ENCODE measurements around the gene ARF6. TPM values are rescaled to one million over a fixed set of nuclear protein-coding genes. Genes with fewer than 3 reads are reported as not detected.

ARF6 gene
- total RNA-seq, 4 donors from 2014 or later = 41.5 to 66.4 (median 51.7) TPM

DNA sequence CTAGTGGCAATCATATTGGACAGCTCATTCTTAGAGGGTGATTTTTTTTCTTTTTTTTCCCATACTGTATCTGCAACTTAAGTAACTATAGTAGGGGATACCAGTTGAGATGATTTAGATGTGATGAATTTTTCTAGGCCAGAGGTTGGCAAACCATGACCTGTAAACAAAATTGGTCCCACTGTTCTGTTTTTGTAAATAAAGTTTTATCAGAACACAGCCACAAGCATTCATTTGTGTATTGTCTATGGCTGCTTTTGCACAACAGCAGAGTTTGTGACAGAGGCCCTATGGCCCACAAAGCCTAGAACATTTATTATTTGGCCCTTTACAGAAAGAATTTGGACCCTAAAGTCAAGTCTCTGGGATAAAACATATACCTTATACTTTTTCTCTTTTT, 11.4 kb downstream of the ARF6 start:
- Histone ChIP-seq H3K4me3 (no peak overlapping the region), H3K27ac (replicated peaks in 1 of 4) (no peak overlapping the region), H3K27me3 (no peaks in the 10 kb centered on the region), H3K4me1 (peaks cover 0 to 12% (median 1%) of the 10 kb centered on the region in 4 donors), H3K9me3 (no peaks in the 10 kb centered on the region), H3K36me3 (no peaks in the 10 kb centered on the region)
- TF ChIP-seq, protein P1, sequence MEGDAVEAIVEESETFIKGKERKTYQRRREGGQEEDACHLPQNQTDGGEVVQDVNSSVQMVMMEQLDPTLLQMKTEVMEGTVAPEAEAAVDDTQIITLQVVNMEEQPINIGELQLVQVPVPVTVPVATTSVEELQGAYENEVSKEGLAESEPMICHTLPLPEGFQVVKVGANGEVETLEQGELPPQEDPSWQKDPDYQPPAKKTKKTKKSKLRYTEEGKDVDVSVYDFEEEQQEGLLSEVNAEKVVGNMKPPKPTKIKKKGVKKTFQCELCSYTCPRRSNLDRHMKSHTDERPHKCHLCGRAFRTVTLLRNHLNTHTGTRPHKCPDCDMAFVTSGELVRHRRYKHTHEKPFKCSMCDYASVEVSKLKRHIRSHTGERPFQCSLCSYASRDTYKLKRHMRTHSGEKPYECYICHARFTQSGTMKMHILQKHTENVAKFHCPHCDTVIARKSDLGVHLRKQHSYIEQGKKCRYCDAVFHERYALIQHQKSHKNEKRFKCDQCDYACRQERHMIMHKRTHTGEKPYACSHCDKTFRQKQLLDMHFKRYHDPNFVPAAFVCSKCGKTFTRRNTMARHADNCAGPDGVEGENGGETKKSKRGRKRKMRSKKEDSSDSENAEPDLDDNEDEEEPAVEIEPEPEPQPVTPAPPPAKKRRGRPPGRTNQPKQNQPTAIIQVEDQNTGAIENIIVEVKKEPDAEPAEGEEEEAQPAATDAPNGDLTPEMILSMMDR (IDR thresholded peaks at IDR 0.05) = no peak
- TF ChIP-seq POLR2A (IDR thresholded peaks at IDR 0.05; ENCODE audit: low read depth) = no peak
- no peak for TF ChIP-seq EP300 (IDR thresholded peaks at IDR 0.05)
- no peak for TF ChIP-seq POLR2AphosphoS5 (IDR thresholded peaks at IDR 0.05)
- DNase-seq (ENCODE audit: extremely low spot score) = no peak
- intact Hi-C loops (cut with DNase I) = no loop called here

DNA sequence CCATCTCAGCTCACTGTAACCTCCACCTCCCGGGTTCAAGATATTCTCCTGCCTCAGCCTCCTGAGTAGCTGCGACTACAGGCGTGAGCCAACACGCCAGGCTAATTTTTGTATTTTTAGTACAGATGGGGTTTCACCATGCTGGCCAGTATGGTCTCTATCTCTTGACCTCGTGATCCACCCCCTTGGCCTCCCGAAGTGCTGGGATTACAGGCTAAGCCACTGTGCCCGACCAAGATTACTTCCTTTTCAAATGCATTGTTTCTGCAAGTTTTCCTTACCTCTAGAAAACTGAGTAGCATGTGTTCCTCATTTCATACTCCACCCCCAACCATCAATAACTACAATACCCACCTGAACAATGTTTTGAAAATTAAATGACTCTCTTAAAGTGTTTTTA, 13.1 kb downstream of the ARF6 start:
- Histone ChIP-seq H3K27me3 (no peaks in the 10 kb centered on the region), H3K36me3 (no peaks in the 10 kb centered on the region), H3K9me3 (no peaks in the 10 kb centered on the region), H3K4me3 (no peak overlapping the region), H3K4me1 (peaks cover 0 to 12% (median 0%) of the 10 kb centered on the region in 4 donors), H3K27ac (replicated peaks in 1 of 4) (no peak overlapping the region)
- intact Hi-C loops (cut with DNase I) = no loop called here
- TF ChIP-seq POLR2AphosphoS5 (IDR thresholded peaks at IDR 0.05) (no peak), POLR2A (IDR thresholded peaks at IDR 0.05; ENCODE audit: low read depth) (no peak), EP300 (IDR thresholded peaks at IDR 0.05) (no peak)
- TF ChIP-seq, protein P1 (IDR thresholded peaks at IDR 0.05) = no peak
- 75% methylated on average over 7 of the region's 7 CpGs for WGBS
- no peak for DNase-seq (ENCODE audit: extremely low spot score)

DNA sequence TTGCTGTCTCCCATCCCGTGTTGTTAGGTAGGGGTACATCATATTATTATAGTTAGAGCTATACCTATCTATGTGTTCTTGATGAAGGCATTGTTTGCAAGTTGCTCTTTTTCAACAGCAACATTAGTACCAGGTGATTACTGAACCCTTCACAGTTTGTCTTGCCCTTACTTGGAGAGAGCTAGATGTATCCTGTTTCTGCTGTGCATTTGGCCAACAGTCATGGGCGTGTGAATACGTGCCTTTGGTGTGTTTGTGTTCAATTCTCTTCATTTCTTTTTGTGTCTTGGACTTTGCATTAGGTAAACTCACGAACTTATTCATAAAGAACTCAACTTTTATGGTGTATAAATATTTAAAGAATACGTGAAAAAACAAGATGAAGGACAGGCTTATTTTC, 14.3 kb downstream of the ARF6 start:
- H3K4me3 ChIP-seq = no peak overlapping the region
- no peaks in the 10 kb centered on the region for H3K27me3 ChIP-seq
- peaks cover 0 to 12% (median 3%) of the 10 kb centered on the region in 4 donors for H3K4me1 ChIP-seq
- 76% methylated on average over 5 of the region's 5 CpGs for WGBS
- no peak overlapping the region for H3K27ac ChIP-seq (replicated peaks in 1 of 4)
- DNase-seq (ENCODE audit: extremely low spot score) = no peak
- no peak for TF ChIP-seq POLR2A (IDR thresholded peaks at IDR 0.05; ENCODE audit: low read depth)
- TF ChIP-seq EP300 (IDR thresholded peaks at IDR 0.05) = no peak
- TF ChIP-seq, protein P1 (IDR thresholded peaks at IDR 0.05) = no peak
- no peak for TF ChIP-seq POLR2AphosphoS5 (IDR thresholded peaks at IDR 0.05)
- H3K36me3 ChIP-seq = no peaks in the 10 kb centered on the region
- H3K9me3 ChIP-seq = no peaks in the 10 kb centered on the region
- intact Hi-C loops (cut with DNase I) = no loop called here

DNA sequence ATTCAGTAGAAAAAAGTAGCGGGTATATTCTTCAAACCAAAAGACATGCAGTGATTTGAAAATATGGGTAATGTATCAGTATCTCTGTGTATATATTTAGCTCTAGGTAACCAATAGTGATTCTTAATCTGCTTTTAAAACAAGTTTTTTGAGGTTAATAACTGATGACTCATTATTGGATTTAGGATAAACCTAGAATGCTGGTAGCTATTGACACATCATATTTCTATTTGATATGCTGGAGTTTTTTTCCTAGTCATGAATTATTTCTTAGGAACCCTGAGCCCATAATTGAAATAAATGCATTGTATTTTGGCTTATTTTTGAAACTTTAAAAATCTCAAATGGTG, 15.5 kb downstream of the ARF6 start:
- H3K27me3 ChIP-seq = no peaks in the 10 kb centered on the region
- H3K27ac ChIP-seq (replicated peaks in 1 of 4) = peak overlapping the region in 3 of 4 donors; percentile 26 to 58 (median 45)
- H3K4me3 ChIP-seq = no peak overlapping the region
- H3K4me1 ChIP-seq = peaks cover 0 to 12% (median 3%) of the 10 kb centered on the region in 4 donors
- WGBS = 0% methylated on average over 1 of the region's 1 CpG
- H3K9me3 ChIP-seq = no peaks in the 10 kb centered on the region
- intact Hi-C loops (cut with DNase I) = no loop called here
- H3K36me3 ChIP-seq = no peaks in the 10 kb centered on the region
- TF ChIP-seq EP300 (IDR thresholded peaks at IDR 0.05) (no peak), POLR2A (IDR thresholded peaks at IDR 0.05; ENCODE audit: low read depth) (no peak), POLR2AphosphoS5 (IDR thresholded peaks at IDR 0.05) (no peak)
- TF ChIP-seq, protein P1 (IDR thresholded peaks at IDR 0.05) = no peak
- DNase-seq (ENCODE audit: extremely low spot score) = no peak

DNA sequence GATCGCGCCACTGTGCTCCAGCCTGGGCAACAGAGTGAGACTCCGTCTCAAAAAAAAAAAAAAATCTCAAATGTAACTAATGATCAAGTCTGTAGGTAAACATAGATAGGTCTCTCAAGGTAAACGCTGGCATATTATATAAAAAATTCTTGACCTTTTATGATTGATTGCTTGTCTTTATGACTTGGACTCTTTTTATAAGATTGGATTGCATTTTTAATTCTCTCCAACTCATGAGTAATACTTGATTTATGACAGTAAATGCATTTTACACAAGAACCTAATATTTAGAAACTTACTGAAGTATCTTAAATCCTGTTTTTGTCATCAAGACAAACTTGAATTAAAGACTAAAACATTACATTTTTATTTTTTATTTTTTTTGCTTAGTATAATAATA, 16.1 kb downstream of the ARF6 start:
- H3K27ac ChIP-seq (replicated peaks in 1 of 4) = no peak overlapping the region
- H3K9me3 ChIP-seq = no peaks in the 10 kb centered on the region
- H3K27me3 ChIP-seq = no peaks in the 10 kb centered on the region
- 97% methylated on average over 4 of the region's 4 CpGs for WGBS
- DNase-seq (ENCODE audit: extremely low spot score) = no peak
- H3K4me3 ChIP-seq = no peak overlapping the region
- intact Hi-C loops (cut with DNase I) = no loop called here
- no peak for TF ChIP-seq POLR2AphosphoS5 (IDR thresholded peaks at IDR 0.05)
- TF ChIP-seq POLR2A (IDR thresholded peaks at IDR 0.05; ENCODE audit: low read depth) = no peak
- peaks cover 0 to 12% (median 3%) of the 10 kb centered on the region in 4 donors for H3K4me1 ChIP-seq
- H3K36me3 ChIP-seq = no peaks in the 10 kb centered on the region
